ENCODE measurements around the gene SDK1. TPM values are rescaled to one million over a fixed set of nuclear protein-coding genes. Genes with fewer than 3 reads are reported as not detected.

The SDK1 gene
- total RNA-seq, 4 donors from 2014 or later, result 1.3 to 5.0 (median 2.0) TPM

DNA sequence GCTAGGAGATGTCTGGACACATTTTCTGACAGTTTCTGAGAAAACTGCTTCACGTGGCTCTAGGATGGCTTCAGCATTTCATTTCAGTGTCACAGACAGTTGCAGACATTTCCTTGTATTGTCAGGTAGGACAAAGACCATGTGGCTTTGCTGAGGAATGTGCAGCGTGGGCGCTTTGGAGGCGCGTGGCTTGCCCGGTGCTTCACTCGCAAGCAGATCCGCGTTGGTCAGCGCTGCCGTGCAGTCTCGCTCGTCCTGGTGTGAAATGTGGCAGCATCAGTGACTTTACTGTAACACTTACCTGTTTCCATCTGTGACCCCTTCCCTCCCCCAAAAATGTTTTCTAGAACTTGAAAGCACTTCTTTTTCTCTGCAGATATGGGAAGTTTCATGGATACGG, 340.5 kb downstream of the SDK1 start:
- H3K36me3 ChIP-seq, result no peaks in the 10 kb centered on the region
- no peaks in the 10 kb centered on the region for H3K9me3 ChIP-seq
- WGBS, 2 donors, result 87 to 90% methylated on average over 14 of the region's 14 CpGs
- no peaks in the 10 kb centered on the region for H3K4me1 ChIP-seq
- H3K27me3 ChIP-seq, result no peaks in the 10 kb centered on the region
- DNase-seq, result no peak
- no peak overlapping the region for H3K27ac ChIP-seq
- H3K4me3 ChIP-seq (replicated peaks in 1 of 3), result no peak overlapping the region
- TF ChIP-seq, protein P1, sequence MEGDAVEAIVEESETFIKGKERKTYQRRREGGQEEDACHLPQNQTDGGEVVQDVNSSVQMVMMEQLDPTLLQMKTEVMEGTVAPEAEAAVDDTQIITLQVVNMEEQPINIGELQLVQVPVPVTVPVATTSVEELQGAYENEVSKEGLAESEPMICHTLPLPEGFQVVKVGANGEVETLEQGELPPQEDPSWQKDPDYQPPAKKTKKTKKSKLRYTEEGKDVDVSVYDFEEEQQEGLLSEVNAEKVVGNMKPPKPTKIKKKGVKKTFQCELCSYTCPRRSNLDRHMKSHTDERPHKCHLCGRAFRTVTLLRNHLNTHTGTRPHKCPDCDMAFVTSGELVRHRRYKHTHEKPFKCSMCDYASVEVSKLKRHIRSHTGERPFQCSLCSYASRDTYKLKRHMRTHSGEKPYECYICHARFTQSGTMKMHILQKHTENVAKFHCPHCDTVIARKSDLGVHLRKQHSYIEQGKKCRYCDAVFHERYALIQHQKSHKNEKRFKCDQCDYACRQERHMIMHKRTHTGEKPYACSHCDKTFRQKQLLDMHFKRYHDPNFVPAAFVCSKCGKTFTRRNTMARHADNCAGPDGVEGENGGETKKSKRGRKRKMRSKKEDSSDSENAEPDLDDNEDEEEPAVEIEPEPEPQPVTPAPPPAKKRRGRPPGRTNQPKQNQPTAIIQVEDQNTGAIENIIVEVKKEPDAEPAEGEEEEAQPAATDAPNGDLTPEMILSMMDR (IDR thresholded peaks at IDR 0.05), result no peak
- TF ChIP-seq POLR2A (IDR thresholded peaks at IDR 0.05), result no peak
- intact Hi-C loops (cut with DNase I), result no loop called here

DNA sequence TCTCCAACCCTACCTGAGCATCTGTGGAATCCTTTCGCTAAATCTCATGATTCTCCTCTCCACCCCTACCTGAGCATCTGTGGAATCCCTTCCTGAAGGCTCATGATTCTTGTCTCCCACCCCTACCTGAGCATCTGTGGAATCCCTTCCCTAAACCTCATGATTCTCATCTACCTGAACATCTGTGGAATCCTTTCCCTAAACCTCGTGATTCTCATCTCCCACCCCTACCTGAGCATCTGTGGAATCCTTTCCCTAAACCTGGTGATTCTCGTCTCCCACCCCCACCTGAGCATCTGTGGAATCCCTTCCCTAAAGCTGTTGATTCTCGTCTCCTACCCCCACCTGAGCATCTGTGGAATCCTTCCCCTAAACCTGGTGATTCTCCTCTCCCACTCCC, 342.0 kb downstream of the SDK1 start:
- Histone ChIP-seq H3K27ac (no peak overlapping the region), H3K4me3 (replicated peaks in 1 of 3) (no peak overlapping the region), H3K4me1 (no peaks in the 10 kb centered on the region), H3K27me3 (no peaks in the 10 kb centered on the region), H3K9me3 (no peaks in the 10 kb centered on the region), H3K36me3 (no peaks in the 10 kb centered on the region)
- 78 to 91% methylated on average over 4 of the region's 4 CpGs for WGBS, 2 donors
- no peak for DNase-seq
- intact Hi-C loops (cut with DNase I), result no loop called here
- no peak for TF ChIP-seq POLR2A (IDR thresholded peaks at IDR 0.05)

DNA sequence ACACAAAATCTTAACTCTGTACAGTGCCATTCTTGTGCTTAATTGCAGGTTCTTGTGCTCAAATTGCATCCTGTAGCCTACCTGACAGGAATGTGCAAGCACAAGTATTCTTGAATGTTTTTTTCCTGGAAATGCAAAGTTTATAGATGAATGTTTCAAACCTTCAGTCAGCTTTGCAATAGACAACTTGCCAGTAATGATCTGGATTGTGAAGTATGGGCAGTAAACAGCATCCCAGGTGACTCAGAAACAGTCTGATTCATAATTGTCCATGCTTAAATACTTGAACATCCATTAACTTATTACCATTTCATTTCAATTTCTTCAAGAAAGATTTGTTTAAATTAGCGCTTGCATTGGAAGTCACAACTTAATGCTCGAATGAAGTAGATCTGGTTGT, 347.2 kb downstream of the SDK1 start:
- no peaks in the 10 kb centered on the region for H3K27me3 ChIP-seq
- H3K4me3 ChIP-seq (replicated peaks in 1 of 3), result no peak overlapping the region
- H3K4me1 ChIP-seq, result no peaks in the 10 kb centered on the region
- TF ChIP-seq, protein P1 (IDR thresholded peaks at IDR 0.05), result no peak
- no peak for TF ChIP-seq POLR2A (IDR thresholded peaks at IDR 0.05)
- H3K27ac ChIP-seq, result no peak overlapping the region
- 90 to 92% methylated on average over 2 of the region's 2 CpGs for WGBS, 2 donors
- intact Hi-C loops (cut with DNase I), result no loop called here
- DNase-seq, result no peak
- H3K9me3 ChIP-seq, result no peaks in the 10 kb centered on the region
- no peaks in the 10 kb centered on the region for H3K36me3 ChIP-seq

DNA sequence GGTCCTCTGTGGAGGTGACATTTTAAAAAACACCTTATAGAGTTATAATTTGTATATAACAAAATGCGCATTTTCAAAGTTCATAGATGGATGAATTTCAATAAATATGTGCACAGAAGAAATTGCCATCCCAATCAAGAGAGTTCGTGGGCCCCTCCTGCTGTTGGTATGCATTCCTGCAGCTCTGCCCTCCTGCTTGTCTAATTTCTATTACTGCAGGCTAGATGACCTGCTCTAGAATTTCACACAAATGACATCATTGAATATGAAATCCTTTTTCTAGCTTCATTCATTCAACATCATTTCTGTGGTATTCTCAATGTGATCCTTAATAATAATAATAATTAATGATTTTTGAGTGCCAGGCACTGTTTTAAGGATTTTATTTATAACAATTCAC, 348.2 kb downstream of the SDK1 start:
- Histone ChIP-seq H3K36me3 (no peaks in the 10 kb centered on the region), H3K4me1 (no peaks in the 10 kb centered on the region), H3K4me3 (replicated peaks in 1 of 3) (no peak overlapping the region), H3K27ac (no peak overlapping the region), H3K27me3 (no peaks in the 10 kb centered on the region), H3K9me3 (no peaks in the 10 kb centered on the region)
- DNase-seq, result no peak
- intact Hi-C loops (cut with DNase I), result no loop called here
- no peak for TF ChIP-seq POLR2A (IDR thresholded peaks at IDR 0.05)
- TF ChIP-seq, protein P1 (IDR thresholded peaks at IDR 0.05), result no peak
- WGBS, 2 donors, result 91% methylated on average over 2 of the region's 2 CpGs

DNA sequence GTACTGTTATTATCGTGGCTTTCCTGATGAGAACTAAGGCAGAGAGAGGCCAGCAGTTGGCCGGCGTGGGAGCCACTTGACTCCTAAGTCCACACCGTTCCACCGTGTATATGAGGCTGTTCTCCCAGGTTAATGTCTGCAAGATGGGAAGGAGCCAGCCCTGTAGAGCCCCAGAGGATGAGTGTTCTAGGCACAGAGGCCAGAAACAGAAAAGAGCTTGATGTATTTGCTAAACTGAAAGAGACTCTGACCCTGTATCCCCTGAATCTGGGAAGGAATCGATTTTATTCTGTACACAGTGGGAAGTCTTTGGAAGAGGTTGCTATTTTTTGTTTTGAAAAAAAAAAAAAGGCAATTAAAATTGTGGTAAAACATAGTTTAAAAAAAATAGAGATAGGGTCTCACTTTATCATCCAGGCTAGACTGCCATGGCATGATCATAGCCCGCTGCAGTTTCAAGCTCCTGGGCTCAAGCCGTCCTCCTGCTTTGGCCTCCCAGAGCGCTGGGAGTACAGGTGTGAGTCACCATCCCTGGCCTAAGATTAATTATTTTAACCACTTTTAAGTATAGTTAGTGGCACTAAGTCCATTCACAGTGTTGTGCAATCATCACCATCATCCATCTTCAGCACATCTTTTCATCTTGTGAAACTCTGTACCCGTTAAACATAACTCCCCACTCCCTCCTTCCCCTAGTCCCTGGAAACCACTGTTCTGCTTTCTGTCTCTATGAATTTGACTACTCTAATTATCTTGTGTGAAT, 348.8 kb downstream of the SDK1 start:
- WGBS, 2 donors, result 89 to 91% methylated on average over 10 of the region's 10 CpGs

More for the DNA sequence above, 348.8 kb downstream of the SDK1 start:
- H3K27ac ChIP-seq, result no peak overlapping the region
- no peaks in the 10 kb centered on the region for H3K36me3 ChIP-seq
- no peaks in the 10 kb centered on the region for H3K27me3 ChIP-seq
- intact Hi-C loops (cut with DNase I), result no loop called here
- no peak for DNase-seq
- H3K4me1 ChIP-seq, result no peaks in the 10 kb centered on the region
- TF ChIP-seq, protein P1 (IDR thresholded peaks at IDR 0.05), result no peak
- no peak for TF ChIP-seq POLR2A (IDR thresholded peaks at IDR 0.05)
- H3K9me3 ChIP-seq, result no peaks in the 10 kb centered on the region
- no peak overlapping the region for H3K4me3 ChIP-seq (replicated peaks in 1 of 3)
